Measurements from ENCODE around the gene HTT. TPM values are rescaled to one million over a fixed set of nuclear protein-coding genes. Genes with fewer than 3 reads are reported as not detected.

HTT gene
- total RNA-seq, 5 donors from 2014 or later (not counting 1 experiment from before 2014, with no cell fraction given), result 60.3 to 97.1 (median 71.4) TPM

GRCh38 chr4:3268395-3269104 lies 194.1 kb downstream of the HTT start:
- H3K27ac Mint-ChIP-seq, result no peak overlapping the region
- Histone ChIP-seq H3K4me1 (ENCODE audit: control insufficient read depth in 1 of 2, extremely low read depth in 1 of 2, insufficient read depth in 2 of 2, low read length in 2 of 2) (no peaks in the 10 kb centered on the region), H3K9me3 (no peaks in the 10 kb centered on the region), H3K27ac (ENCODE audit: low read length) (no peak overlapping the region), H3K4me3 (ENCODE audit: control insufficient read depth in 1 of 2, extremely low read depth in 1 of 2, low read length in 1 of 2) (no peak overlapping the region), H3K27me3 (replicated peaks in 1 of 2; ENCODE audit: control insufficient read depth in 2 of 2, extremely low read depth in 1 of 2, insufficient read depth in 2 of 2, low read length in 1 of 2) (peaks cover 0 to 9% of the 10 kb centered on the region in 2 experiments), H3K36me3 (ENCODE audit: control insufficient read depth in 2 of 2, extremely low read depth in 1 of 2, insufficient read depth in 1 of 2, low read length in 1 of 2) (no peaks in the 10 kb centered on the region)
- ChIA-PET POLR2A (no interaction called here), CTCF (no interaction called here)
- ATAC-seq (replicated peaks in 1 of 4) (no peak), DNase-seq (peak in 1 of 35 experiments; percentile 5)
- no peak overlapping the region for H3K4me3 Mint-ChIP-seq
- H3K27me3 Mint-ChIP-seq, result no peaks in the 10 kb centered on the region
- H3K36me3 Mint-ChIP-seq, result peaks cover 3% of the 10 kb centered on the region
- H3K4me1 Mint-ChIP-seq, result no peaks in the 10 kb centered on the region
- H3K9me3 Mint-ChIP-seq, result peaks cover 0 to 6% (median 3%) of the 10 kb centered on the region in 3 donors
- WGBS (ENCODE audit: insufficient coverage), result 85% methylated on average over 13 of the region's 17 CpGs

GRCh38 chr4:3269105-3269927 lies 194.8 kb downstream of the HTT start:
- Mint-ChIP-seq H3K4me1 (no peaks in the 10 kb centered on the region), H3K36me3 (peaks cover 3% of the 10 kb centered on the region), H3K27ac (no peak overlapping the region), H3K9me3 (peaks cover 0 to 7% (median 4%) of the 10 kb centered on the region in 3 donors), H3K4me3 (no peak overlapping the region), H3K27me3 (no peaks in the 10 kb centered on the region)
- no peak overlapping the region for H3K27ac ChIP-seq (ENCODE audit: low read length)
- CTCF ChIA-PET, result no interaction called here
- no peak overlapping the region for H3K4me3 ChIP-seq (ENCODE audit: control insufficient read depth in 1 of 2, extremely low read depth in 1 of 2, low read length in 1 of 2)
- no peaks in the 10 kb centered on the region for H3K9me3 ChIP-seq
- ATAC-seq (replicated peaks in 1 of 4), result no peak
- 91% methylated on average over 15 of the region's 25 CpGs for WGBS (ENCODE audit: insufficient coverage)
- H3K36me3 ChIP-seq (ENCODE audit: control insufficient read depth in 2 of 2, extremely low read depth in 1 of 2, insufficient read depth in 1 of 2, low read length in 1 of 2), result no peaks in the 10 kb centered on the region
- H3K27me3 ChIP-seq (replicated peaks in 1 of 2; ENCODE audit: control insufficient read depth in 2 of 2, extremely low read depth in 1 of 2, insufficient read depth in 2 of 2, low read length in 1 of 2), result peaks cover 0 to 9% of the 10 kb centered on the region in 2 experiments
- no peaks in the 10 kb centered on the region for H3K4me1 ChIP-seq (ENCODE audit: control insufficient read depth in 1 of 2, extremely low read depth in 1 of 2, insufficient read depth in 2 of 2, low read length in 2 of 2)
- POLR2A ChIA-PET, result no interaction called here
- peak in 1 of 35 experiments; percentile 8 for DNase-seq

DNA sequence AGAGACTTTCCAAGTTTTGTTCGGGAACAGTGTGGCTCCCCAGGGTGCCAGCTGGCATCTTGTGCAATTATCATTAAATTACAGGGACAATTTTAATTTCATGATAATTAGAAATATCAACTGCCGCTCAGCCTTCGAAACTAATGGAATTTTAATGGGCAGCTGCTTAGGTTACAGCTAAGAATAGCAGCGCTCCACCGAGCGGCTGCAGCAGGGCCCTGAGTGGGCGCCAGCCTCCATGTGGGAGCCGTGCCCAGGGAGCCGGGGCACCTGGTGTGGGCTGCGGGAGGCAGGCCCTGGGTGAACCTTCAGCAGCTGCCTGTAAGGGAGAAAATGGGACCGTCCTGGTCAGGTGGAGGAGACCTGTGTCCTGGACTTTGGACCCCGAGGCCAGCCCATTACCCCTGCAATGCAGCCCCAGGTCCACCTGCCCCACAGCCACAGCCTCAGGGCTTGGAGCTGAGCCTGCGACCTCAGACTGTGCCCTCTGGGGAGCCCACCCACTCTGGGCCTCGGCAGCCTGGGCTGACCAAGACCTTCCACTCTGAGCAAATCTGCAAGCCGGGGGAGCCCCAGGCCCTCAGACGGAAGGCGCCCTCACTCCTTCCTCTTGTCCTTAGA lies 195.6 kb downstream of the HTT start:
- H3K27ac ChIP-seq (ENCODE audit: low read length), result no peak overlapping the region
- Mint-ChIP-seq H3K27me3 (no peaks in the 10 kb centered on the region), H3K9me3 (peaks cover 0 to 7% (median 4%) of the 10 kb centered on the region in 3 donors), H3K4me3 (no peak overlapping the region), H3K36me3 (peaks cover 3% of the 10 kb centered on the region), H3K4me1 (no peaks in the 10 kb centered on the region), H3K27ac (no peak overlapping the region)
- H3K4me3 ChIP-seq (ENCODE audit: control insufficient read depth in 1 of 2, extremely low read depth in 1 of 2, low read length in 1 of 2), result no peak overlapping the region
- CTCF ChIA-PET, result no interaction called here
- ATAC-seq (replicated peaks in 1 of 4), result no peak
- POLR2A ChIA-PET, result no interaction called here
- no peaks in the 10 kb centered on the region for H3K4me1 ChIP-seq (ENCODE audit: control insufficient read depth in 1 of 2, extremely low read depth in 1 of 2, insufficient read depth in 2 of 2, low read length in 2 of 2)
- no peaks in the 10 kb centered on the region for H3K9me3 ChIP-seq
- peaks cover 0 to 9% of the 10 kb centered on the region in 2 experiments for H3K27me3 ChIP-seq (replicated peaks in 1 of 2; ENCODE audit: control insufficient read depth in 2 of 2, extremely low read depth in 1 of 2, insufficient read depth in 2 of 2, low read length in 1 of 2)
- peak in 1 of 35 experiments; percentile 18 for DNase-seq
- H3K36me3 ChIP-seq (ENCODE audit: control insufficient read depth in 2 of 2, extremely low read depth in 1 of 2, insufficient read depth in 1 of 2, low read length in 1 of 2), result no peaks in the 10 kb centered on the region
- 92% methylated on average over 13 of the region's 17 CpGs for WGBS (ENCODE audit: insufficient coverage)

DNA sequence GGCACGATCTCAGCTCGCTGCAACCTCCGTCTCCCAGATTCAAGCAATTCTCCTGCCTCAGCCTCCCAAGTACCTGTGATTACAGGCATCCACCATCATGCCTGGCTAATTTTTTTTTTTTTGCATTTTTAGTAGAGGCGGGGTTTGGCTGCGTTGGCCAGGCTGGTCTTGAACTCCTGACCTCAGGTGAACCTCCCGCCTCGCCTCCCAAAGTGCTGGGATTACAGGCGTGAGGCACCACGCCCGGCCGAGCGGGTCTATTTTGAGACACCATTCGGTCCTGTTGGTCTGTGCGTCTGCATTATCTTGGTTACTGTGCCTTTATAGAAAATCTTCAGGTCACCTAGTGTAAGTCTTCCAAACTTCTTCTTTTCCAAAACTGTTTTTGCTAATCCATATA lies 196.7 kb downstream of the HTT start:
- H3K27me3 ChIP-seq (replicated peaks in 1 of 2; ENCODE audit: control insufficient read depth in 2 of 2, extremely low read depth in 1 of 2, insufficient read depth in 2 of 2, low read length in 1 of 2), result peaks cover 0 to 5% of the 10 kb centered on the region in 2 experiments
- no peaks in the 10 kb centered on the region for H3K4me1 ChIP-seq (ENCODE audit: control insufficient read depth in 1 of 2, extremely low read depth in 1 of 2, insufficient read depth in 2 of 2, low read length in 2 of 2)
- H3K36me3 ChIP-seq (ENCODE audit: control insufficient read depth in 2 of 2, extremely low read depth in 1 of 2, insufficient read depth in 1 of 2, low read length in 1 of 2), result no peaks in the 10 kb centered on the region
- DNase-seq (no peak), ATAC-seq (replicated peaks in 1 of 4) (no peak)
- Mint-ChIP-seq H3K4me1 (no peaks in the 10 kb centered on the region), H3K9me3 (peaks cover 0 to 7% (median 4%) of the 10 kb centered on the region in 3 donors), H3K36me3 (peaks cover 7% of the 10 kb centered on the region), H3K27me3 (no peaks in the 10 kb centered on the region), H3K4me3 (no peak overlapping the region), H3K27ac (no peak overlapping the region)
- no peak overlapping the region for H3K4me3 ChIP-seq (ENCODE audit: control insufficient read depth in 1 of 2, extremely low read depth in 1 of 2, low read length in 1 of 2)
- no peaks in the 10 kb centered on the region for H3K9me3 ChIP-seq
- CTCF ChIA-PET, result interaction anchor here in 1 of 2 donors (0.7 kb wide), 1 partner anchor 94 kb away, joined by 3 read pairs; no protein-coding TSS in a partner anchor
- 85% methylated on average over 6 of the region's 14 CpGs for WGBS (ENCODE audit: insufficient coverage)
- H3K27ac ChIP-seq (ENCODE audit: low read length), result no peak overlapping the region
- POLR2A ChIA-PET, result no interaction called here

DNA sequence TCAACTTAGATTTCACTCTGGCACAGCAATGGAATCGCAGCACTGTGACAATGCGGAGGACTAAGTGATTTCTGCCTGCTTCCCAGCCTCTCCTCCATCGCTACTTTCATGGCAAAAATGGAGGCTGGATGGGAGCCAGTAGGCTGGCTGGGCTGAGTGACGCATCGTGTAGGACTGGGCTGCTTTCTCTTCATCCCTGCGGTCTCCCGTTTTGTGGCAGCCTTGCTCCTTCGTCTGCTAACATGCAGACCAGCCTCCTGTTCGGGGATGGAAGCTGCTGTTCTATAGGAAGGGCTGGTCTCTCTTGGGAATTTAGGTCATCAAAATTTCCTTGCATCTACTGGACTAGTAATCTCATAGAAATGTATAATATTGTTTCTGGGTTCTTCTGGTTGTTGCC lies 202.5 kb downstream of the HTT start:
- H3K4me1 ChIP-seq (ENCODE audit: control insufficient read depth in 1 of 2, extremely low read depth in 1 of 2, insufficient read depth in 2 of 2, low read length in 2 of 2), result no peaks in the 10 kb centered on the region
- ATAC-seq (replicated peaks in 1 of 4) (no peak), DNase-seq (no peak)
- H3K27me3 Mint-ChIP-seq, result peaks cover 0 to 1% of the 10 kb centered on the region in 2 donors
- peaks cover 13% of the 10 kb centered on the region for H3K36me3 Mint-ChIP-seq
- ChIA-PET CTCF (no interaction called here), POLR2A (no interaction called here)
- peaks cover 0 to 9% of the 10 kb centered on the region in 2 experiments for H3K27me3 ChIP-seq (replicated peaks in 1 of 2; ENCODE audit: control insufficient read depth in 2 of 2, extremely low read depth in 1 of 2, insufficient read depth in 2 of 2, low read length in 1 of 2)
- no peaks in the 10 kb centered on the region for H3K36me3 ChIP-seq (ENCODE audit: control insufficient read depth in 2 of 2, extremely low read depth in 1 of 2, insufficient read depth in 1 of 2, low read length in 1 of 2)
- H3K4me1 Mint-ChIP-seq, result no peaks in the 10 kb centered on the region
- H3K9me3 ChIP-seq, result no peaks in the 10 kb centered on the region
- H3K4me3 ChIP-seq (ENCODE audit: control insufficient read depth in 1 of 2, extremely low read depth in 1 of 2, low read length in 1 of 2), result no peak overlapping the region
- H3K9me3 Mint-ChIP-seq, result peaks cover 4 to 17% (median 11%) of the 10 kb centered on the region in 3 donors
- H3K27ac ChIP-seq (ENCODE audit: low read length), result no peak overlapping the region
- 92% methylated on average over 5 of the region's 9 CpGs for WGBS (ENCODE audit: insufficient coverage)
- no peak overlapping the region for H3K4me3 Mint-ChIP-seq
- no peak overlapping the region for H3K27ac Mint-ChIP-seq

DNA sequence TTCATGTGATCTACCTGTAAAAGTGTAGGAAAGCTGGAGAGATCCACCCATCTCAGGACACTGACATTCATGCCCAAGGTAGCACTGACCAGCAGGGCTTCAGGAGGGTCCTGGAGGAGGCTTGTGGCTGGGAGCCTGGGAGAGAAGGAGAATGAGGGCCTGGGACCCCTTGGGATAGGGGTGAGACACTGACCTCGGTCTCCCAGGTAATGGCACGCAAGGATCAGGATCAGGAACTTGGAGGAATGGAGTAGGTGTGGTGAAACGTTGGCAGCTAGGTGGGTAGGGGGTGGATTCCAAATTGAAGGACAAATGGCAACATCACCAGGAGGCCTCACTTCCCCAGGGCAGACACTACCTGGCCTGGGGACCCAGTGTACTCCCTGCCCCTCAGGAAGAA lies 206.0 kb downstream of the HTT start:
- H3K4me3 Mint-ChIP-seq, result no peak overlapping the region
- ATAC-seq (replicated peaks in 1 of 4), result no peak
- H3K4me1 ChIP-seq (ENCODE audit: control insufficient read depth in 1 of 2, extremely low read depth in 1 of 2, insufficient read depth in 2 of 2, low read length in 2 of 2), result no peaks in the 10 kb centered on the region
- peaks cover 7% of the 10 kb centered on the region for H3K36me3 Mint-ChIP-seq
- peak in 1 of 35 experiments; percentile 8 for DNase-seq
- H3K9me3 ChIP-seq, result no peaks in the 10 kb centered on the region
- ChIA-PET POLR2A (no interaction called here), CTCF (no interaction called here)
- H3K4me1 Mint-ChIP-seq, result no peaks in the 10 kb centered on the region
- WGBS (ENCODE audit: insufficient coverage), result 72% methylated on average over 2 of the region's 3 CpGs
- no peak overlapping the region for H3K27ac ChIP-seq (ENCODE audit: low read length)
- H3K4me3 ChIP-seq (ENCODE audit: control insufficient read depth in 1 of 2, extremely low read depth in 1 of 2, low read length in 1 of 2), result no peak overlapping the region
- peaks cover 4 to 13% (median 5%) of the 10 kb centered on the region in 3 donors for H3K9me3 Mint-ChIP-seq
- H3K36me3 ChIP-seq (ENCODE audit: control insufficient read depth in 2 of 2, extremely low read depth in 1 of 2, insufficient read depth in 1 of 2, low read length in 1 of 2), result no peaks in the 10 kb centered on the region
- H3K27me3 ChIP-seq (replicated peaks in 1 of 2; ENCODE audit: control insufficient read depth in 2 of 2, extremely low read depth in 1 of 2, insufficient read depth in 2 of 2, low read length in 1 of 2), result peaks cover 0 to 23% of the 10 kb centered on the region in 2 experiments
- no peak overlapping the region for H3K27ac Mint-ChIP-seq
- peaks cover 5 to 14% of the 10 kb centered on the region in 2 donors for H3K27me3 Mint-ChIP-seq
